ENCODE results near the gene GNAI3. TPM values are rescaled to one million over a fixed set of nuclear protein-coding genes. Genes with fewer than 3 reads are reported as not detected.

Gene GNAI3
- total RNA-seq, 1 donor, result 17.6 TPM

DNA sequence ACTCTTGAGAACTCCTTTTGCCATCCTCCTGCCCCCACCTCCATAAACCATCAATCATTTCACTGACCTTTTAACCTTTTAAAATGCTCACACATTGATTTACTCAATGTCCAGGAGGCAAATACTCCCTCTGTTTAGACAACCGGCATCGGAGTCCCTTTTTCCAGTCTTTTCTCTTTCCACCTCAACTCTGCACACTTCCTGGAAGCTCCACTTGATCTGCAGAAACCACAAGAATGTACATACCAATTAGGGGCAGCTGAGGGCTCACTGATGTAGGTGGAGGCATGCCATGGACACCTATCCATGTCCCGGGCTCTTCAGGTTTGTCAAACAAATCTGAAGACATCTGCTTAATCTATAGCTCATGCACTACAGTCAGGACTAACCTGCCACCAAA lies 33.6 kb upstream of the GNAI3 start:
- H3K4me3 ChIP-seq (ENCODE audit: low read depth, low read length), result no peak overlapping the region
- DNase-seq (ENCODE audit: low read depth), result no peak
- TF ChIP-seq CTCF (IDR thresholded peaks at IDR 0.05; ENCODE audit: insufficient read depth, low read length), result no peak

DNA sequence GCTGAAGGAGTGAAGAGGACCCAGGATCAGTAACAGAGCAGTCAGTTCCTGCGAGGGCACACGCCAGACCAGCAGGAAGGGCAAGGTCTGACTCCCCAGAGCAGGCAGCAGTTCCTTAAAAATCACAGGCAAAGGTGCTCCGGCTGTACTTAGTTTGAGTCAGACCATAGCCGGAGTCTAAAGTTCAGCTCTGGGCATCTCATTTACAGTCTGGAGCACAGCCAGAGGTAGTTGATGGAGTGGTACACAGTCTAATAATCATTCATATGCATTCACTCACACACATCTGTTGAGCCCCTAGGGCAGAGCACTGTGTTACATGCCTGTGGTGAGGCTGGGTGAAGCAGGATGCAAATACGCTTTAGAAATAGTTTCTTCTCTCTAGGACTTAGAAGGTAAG lies 31.5 kb upstream of the GNAI3 start:
- no peak for DNase-seq (ENCODE audit: low read depth)
- no peak overlapping the region for H3K4me3 ChIP-seq (ENCODE audit: low read depth, low read length)
- TF ChIP-seq CTCF (IDR thresholded peaks at IDR 0.05; ENCODE audit: insufficient read depth, low read length), result no peak

DNA sequence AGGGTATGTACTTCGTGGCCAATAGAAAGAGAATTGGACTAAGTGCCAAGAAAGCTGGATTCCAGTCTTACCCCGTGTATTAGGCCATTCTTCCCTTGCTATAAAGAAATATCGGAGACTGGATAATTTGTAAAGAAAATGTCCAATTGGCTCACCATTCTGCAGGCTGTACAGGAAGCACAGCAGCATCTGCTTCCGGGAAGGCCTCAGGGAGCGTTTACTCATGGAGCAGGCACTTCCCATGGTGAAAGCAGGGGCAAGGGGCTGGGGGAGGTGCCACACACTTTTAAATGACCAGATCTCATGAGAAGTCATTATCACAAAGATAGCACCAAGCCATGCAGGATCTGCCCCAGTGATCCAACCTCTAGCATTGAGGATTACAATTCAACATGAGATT lies 31.1 kb upstream of the GNAI3 start:
- no peak for TF ChIP-seq CTCF (IDR thresholded peaks at IDR 0.05; ENCODE audit: insufficient read depth, low read length)
- DNase-seq (ENCODE audit: low read depth), result no peak
- no peak overlapping the region for H3K4me3 ChIP-seq (ENCODE audit: low read depth, low read length)

DNA sequence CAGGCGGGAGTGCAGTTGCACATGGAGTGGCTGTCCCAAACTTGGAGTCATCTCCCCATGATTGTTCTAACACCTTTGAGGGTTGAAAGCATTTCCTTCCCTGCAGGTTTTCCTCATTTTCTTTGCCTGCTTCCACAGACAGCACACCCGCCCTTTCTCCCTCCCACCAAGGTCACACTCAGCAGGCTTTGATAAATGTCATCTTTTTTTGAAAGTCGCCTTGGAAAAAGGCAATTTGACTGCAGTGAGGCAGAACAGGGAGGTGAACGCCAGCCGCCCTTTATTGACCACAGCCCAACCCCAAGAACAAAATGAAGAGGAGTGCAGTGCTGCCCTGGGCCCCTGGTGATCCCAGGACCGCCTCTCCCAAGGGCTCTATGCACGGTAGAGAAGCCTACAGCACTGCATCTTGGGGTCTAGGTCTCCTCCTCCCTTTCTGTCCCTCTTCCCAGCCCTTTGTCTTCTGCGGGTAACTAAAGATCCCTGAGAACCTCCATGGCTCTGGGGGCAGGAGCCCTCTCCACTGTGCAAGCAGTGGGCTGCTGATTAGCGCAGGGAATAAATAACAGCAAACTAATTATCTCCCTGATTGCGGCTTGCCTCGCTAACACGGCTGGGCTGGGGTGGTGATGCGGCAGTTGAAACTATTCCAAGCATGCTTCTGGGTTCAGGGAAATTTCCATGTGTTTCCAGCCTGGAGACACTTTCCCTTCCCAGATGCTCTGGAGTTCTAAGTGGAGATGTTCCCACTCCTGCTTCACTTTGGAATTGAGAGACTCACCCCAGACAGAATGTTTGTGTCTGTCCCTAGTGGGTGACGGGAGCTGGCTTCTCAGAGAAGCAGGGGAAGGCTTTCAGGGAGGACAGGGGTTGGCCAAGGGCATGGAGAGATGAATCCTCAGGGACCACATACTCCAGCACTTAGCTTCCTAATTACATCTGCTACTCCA lies 27.1 kb upstream of the GNAI3 start:
- no peak for TF ChIP-seq CTCF (IDR thresholded peaks at IDR 0.05; ENCODE audit: insufficient read depth, low read length)
- no peak for DNase-seq (ENCODE audit: low read depth)
- no peak overlapping the region for H3K4me3 ChIP-seq (ENCODE audit: low read depth, low read length)

DNA sequence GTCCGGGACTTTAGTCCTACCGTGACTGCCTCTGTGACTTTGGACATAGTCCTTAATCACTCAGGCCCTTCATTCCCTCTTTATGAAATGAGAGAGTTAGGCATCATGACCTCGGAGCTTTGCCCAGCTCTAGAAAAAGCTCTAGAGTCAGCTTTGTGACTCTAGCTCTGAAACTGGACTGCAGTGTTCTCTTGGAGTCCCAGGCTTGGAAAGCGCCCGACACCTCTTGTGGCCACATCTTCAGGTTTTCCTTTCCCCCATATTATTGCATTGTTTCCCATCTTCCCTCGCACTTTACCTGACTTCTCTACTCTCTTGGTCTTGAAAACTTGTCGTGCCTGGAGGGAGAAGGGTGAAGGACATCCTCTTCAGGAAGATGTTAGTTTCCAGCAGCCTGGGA lies 26.4 kb upstream of the GNAI3 start:
- no peak for DNase-seq (ENCODE audit: low read depth)
- TF ChIP-seq CTCF (IDR thresholded peaks at IDR 0.05; ENCODE audit: insufficient read depth, low read length), result no peak
- H3K4me3 ChIP-seq (ENCODE audit: low read depth, low read length), result no peak overlapping the region

- DNase-seq (ENCODE audit: low read depth), result no peak
- no peak overlapping the region for H3K4me3 ChIP-seq (ENCODE audit: low read depth, low read length)
- TF ChIP-seq CTCF (IDR thresholded peaks at IDR 0.05; ENCODE audit: insufficient read depth, low read length), result no peak
Measured at GRCh38 chr1:109523706-109524105, 24.7 kb upstream of the GNAI3 start.
